Spleen (tissue), 7 donors: Measurements from ENCODE around the gene ZNF766.

Experiments used
- CTCF ChIP-seq, 11 experiments: fragments of 200-600 bp in 7 of 11; fragments of 450-650 bp in 4 of 11; sonication (generic) in 4 of 11; IDR thresholded peaks in 8 of 11; conservative IDR thresholded peaks in 3 of 11; 1 replicate in 7 of 11; 2 replicates in 4 of 11; pipeline versions ENCODE4 v1.4.0 to v1.8.0; 2016 to 2021; ENCODE audit warnings: antibody characterized with exemption in 11 of 11, inconsistent platforms in 4 of 11, mild to moderate bottlenecking in 1 of 11
- POLR2AphosphoS5 ChIP-seq, 3 donors: sonication (generic); formaldehyde crosslinking; IDR thresholded peaks; one replicate each; pipeline ENCODE4 v1.5.1; 2017; ENCODE audit warnings: antibody characterized with exemption in 3 of 3
- donor health status: DM: no; HTN: no; CAD: no; lungs with moderate emphysema.
- donor health status: DM: no; HTN: no; CAD: no.
- donor health status: DM: no; HTN: no; CAD: no.

- TF ChIP-seq CTCF (IDR thresholded peaks at IDR 0.05 in 8 of 11, conservative IDR thresholded peaks at IDR 0.05 in 3 of 11) (no peak), POLR2AphosphoS5 (IDR thresholded peaks at IDR 0.05) (no peak)
These were observed 42.7 kb upstream of the ZNF766 start for GRCh38 chr19:52226652-52227051.
